Skeletal muscle satellite cell (primary cell): ENCODE measurements around the gene PTPMT1.

Experiments
- H3K27me3 ChIP-seq: 2 replicates; pipeline ENCODE4 v1.7.0; 2013; ENCODE audit warnings: low read length; ENCODE audit not compliant: control insufficient read depth, insufficient read depth
- H3K36me3 ChIP-seq: 2 replicates; pipeline ENCODE4 v1.7.0; 2013; ENCODE audit warnings: mild to moderate bottlenecking, control low read depth, low read length; ENCODE audit not compliant: insufficient read depth
- H3K4me1 ChIP-seq: 2 replicates; pipeline ENCODE4 v1.7.0; 2013; ENCODE audit warnings: low read length; ENCODE audit not compliant: control insufficient read depth, insufficient read depth
- H3K4me2 ChIP-seq: 2 replicates; pipeline ENCODE4 v1.7.0; 2013; ENCODE audit warnings: mild to moderate bottlenecking, low read length
- H3K4me3 ChIP-seq: 2 replicates; pipeline ENCODE4 v1.7.0; 2013; ENCODE audit warnings: low read length
- H3K9ac ChIP-seq: 2 replicates; pipeline ENCODE4 v1.7.0; 2013; ENCODE audit warnings: mild to moderate bottlenecking, low read depth, low read length, moderate library complexity
- H3K9me3 ChIP-seq: replicated peaks from 2 replicates; pipeline ENCODE4 v1.7.0; 2013; ENCODE audit warnings: mild to moderate bottlenecking, control low read depth, low read length

Gene PTPMT1

GRCh38 chr11:47587039-47587716 lies 21.8 kb downstream of the PTPMT1 start:
- no peak overlapping the region for H3K4me2 ChIP-seq
- peaks cover 8% of the 10 kb centered on the region for H3K4me1 ChIP-seq
- H3K9me3 ChIP-seq = no peaks in the 10 kb centered on the region
- H3K4me3 ChIP-seq = no peak overlapping the region
- H3K36me3 ChIP-seq = peaks cover 22% of the 10 kb centered on the region
- no peak overlapping the region for H3K9ac ChIP-seq
- H3K27me3 ChIP-seq = peaks cover 19% of the 10 kb centered on the region

- H3K9me3 ChIP-seq = no peaks in the 10 kb centered on the region
- H3K36me3 ChIP-seq = peaks cover 16% of the 10 kb centered on the region
- peaks cover 25% of the 10 kb centered on the region for H3K27me3 ChIP-seq
- H3K4me3 ChIP-seq = no peak overlapping the region
- H3K4me1 ChIP-seq = peaks cover 8% of the 10 kb centered on the region
- H3K9ac ChIP-seq = no peak overlapping the region
- H3K4me2 ChIP-seq = no peak overlapping the region
These were observed 22.4 kb downstream of the PTPMT1 start for GRCh38 chr11:47587723-47588326.

GRCh38 chr11:47589118-47589517 lies 23.7 kb downstream of the PTPMT1 start:
- H3K9ac ChIP-seq = no peak overlapping the region

GRCh38 chr11:47589584-47589976 lies 24.2 kb downstream of the PTPMT1 start:
- peaks cover 14% of the 10 kb centered on the region for H3K4me1 ChIP-seq

More at GRCh38 chr11:47589118-47589517, 23.7 kb downstream of the PTPMT1 start:
- no peaks in the 10 kb centered on the region for H3K9me3 ChIP-seq
- H3K36me3 ChIP-seq = peaks cover 4% of the 10 kb centered on the region
- H3K4me3 ChIP-seq = no peak overlapping the region
- H3K27me3 ChIP-seq = peaks cover 38% of the 10 kb centered on the region
- H3K4me2 ChIP-seq = no peak overlapping the region
- peaks cover 14% of the 10 kb centered on the region for H3K4me1 ChIP-seq

GRCh38 chr11:47589977-47590861 lies 24.8 kb downstream of the PTPMT1 start:
- no peaks in the 10 kb centered on the region for H3K9me3 ChIP-seq
- H3K27me3 ChIP-seq = peaks cover 49% of the 10 kb centered on the region
- no peaks in the 10 kb centered on the region for H3K36me3 ChIP-seq
- no peak overlapping the region for H3K9ac ChIP-seq
- peaks cover 14% of the 10 kb centered on the region for H3K4me1 ChIP-seq
- H3K4me2 ChIP-seq = peak overlapping the region; percentile 45
- H3K4me3 ChIP-seq = no peak overlapping the region

More at GRCh38 chr11:47589584-47589976, 24.2 kb downstream of the PTPMT1 start:
- H3K9ac ChIP-seq = no peak overlapping the region
- H3K9me3 ChIP-seq = no peaks in the 10 kb centered on the region
- peaks cover 43% of the 10 kb centered on the region for H3K27me3 ChIP-seq
- no peak overlapping the region for H3K4me3 ChIP-seq
- H3K4me2 ChIP-seq = peak overlapping the region; percentile 45
- no peaks in the 10 kb centered on the region for H3K36me3 ChIP-seq

GRCh38 chr11:47591764-47592163 lies 26.4 kb downstream of the PTPMT1 start:
- Histone ChIP-seq H3K4me3 (no peak overlapping the region), H3K4me1 (peaks cover 14% of the 10 kb centered on the region), H3K36me3 (no peaks in the 10 kb centered on the region), H3K9ac (no peak overlapping the region), H3K4me2 (no peak overlapping the region), H3K9me3 (no peaks in the 10 kb centered on the region), H3K27me3 (peaks cover 59% of the 10 kb centered on the region)

GRCh38 chr11:47592251-47592650 lies 26.9 kb downstream of the PTPMT1 start:
- H3K4me1 ChIP-seq = peaks cover 14% of the 10 kb centered on the region

GRCh38 chr11:47592970-47593369 lies 27.6 kb downstream of the PTPMT1 start:
- Histone ChIP-seq H3K4me1 (peaks cover 8% of the 10 kb centered on the region), H3K9me3 (no peaks in the 10 kb centered on the region), H3K4me3 (no peak overlapping the region), H3K4me2 (no peak overlapping the region), H3K36me3 (no peaks in the 10 kb centered on the region), H3K27me3 (peaks cover 59% of the 10 kb centered on the region), H3K9ac (no peak overlapping the region)

More at GRCh38 chr11:47592251-47592650, 26.9 kb downstream of the PTPMT1 start:
- Histone ChIP-seq H3K9ac (no peak overlapping the region), H3K36me3 (no peaks in the 10 kb centered on the region), H3K4me3 (no peak overlapping the region), H3K27me3 (peaks cover 59% of the 10 kb centered on the region), H3K4me2 (no peak overlapping the region), H3K9me3 (no peaks in the 10 kb centered on the region)

- no peaks in the 10 kb centered on the region for H3K9me3 ChIP-seq
- no peaks in the 10 kb centered on the region for H3K36me3 ChIP-seq
- no peak overlapping the region for H3K4me3 ChIP-seq
- peaks cover 6% of the 10 kb centered on the region for H3K4me1 ChIP-seq
- peak overlapping the region; percentile 60 for H3K4me2 ChIP-seq
- peaks cover 59% of the 10 kb centered on the region for H3K27me3 ChIP-seq
- H3K9ac ChIP-seq = no peak overlapping the region
These were observed 28.1 kb downstream of the PTPMT1 start for GRCh38 chr11:47593492-47593933.

- H3K36me3 ChIP-seq = no peaks in the 10 kb centered on the region
- H3K4me1 ChIP-seq = peaks cover 6% of the 10 kb centered on the region
- H3K4me3 ChIP-seq = peak within 1 kb of the TSS; percentile 26
- H3K9ac ChIP-seq = no peak within 1 kb of the TSS
- no peaks in the 10 kb centered on the region for H3K9me3 ChIP-seq
- peaks cover 58% of the 10 kb centered on the region for H3K27me3 ChIP-seq
- H3K4me2 ChIP-seq = peak within 1 kb of the TSS; percentile 60
These were observed 28.8 kb downstream of the PTPMT1 start, which contains the start of gene C1QTNF4 for GRCh38 chr11:47593934-47594855. TSS of gene C1QTNF4 (minus strand) at chr11:47594411. CDS start at chr11:47590810, 3,601 bp downstream.
